HG02938 (cell line): ENCODE results near the gene CGGBP1.
"Not testable (repeated sequence)": the region's sequence is repeated elsewhere in the genome, so short reads cannot be mapped to it uniquely, and the experiment has no call there.

ENCODE experiments used
- ATAC-seq: cut with Tn5 transposase; IDR thresholded peaks from one replicate; pipeline ENCODE4 v1.9.1; 2021; ENCODE audit warnings: mild to moderate bottlenecking, moderate library complexity; ENCODE audit not compliant: unreplicated experiment

The CGGBP1 gene

DNA sequence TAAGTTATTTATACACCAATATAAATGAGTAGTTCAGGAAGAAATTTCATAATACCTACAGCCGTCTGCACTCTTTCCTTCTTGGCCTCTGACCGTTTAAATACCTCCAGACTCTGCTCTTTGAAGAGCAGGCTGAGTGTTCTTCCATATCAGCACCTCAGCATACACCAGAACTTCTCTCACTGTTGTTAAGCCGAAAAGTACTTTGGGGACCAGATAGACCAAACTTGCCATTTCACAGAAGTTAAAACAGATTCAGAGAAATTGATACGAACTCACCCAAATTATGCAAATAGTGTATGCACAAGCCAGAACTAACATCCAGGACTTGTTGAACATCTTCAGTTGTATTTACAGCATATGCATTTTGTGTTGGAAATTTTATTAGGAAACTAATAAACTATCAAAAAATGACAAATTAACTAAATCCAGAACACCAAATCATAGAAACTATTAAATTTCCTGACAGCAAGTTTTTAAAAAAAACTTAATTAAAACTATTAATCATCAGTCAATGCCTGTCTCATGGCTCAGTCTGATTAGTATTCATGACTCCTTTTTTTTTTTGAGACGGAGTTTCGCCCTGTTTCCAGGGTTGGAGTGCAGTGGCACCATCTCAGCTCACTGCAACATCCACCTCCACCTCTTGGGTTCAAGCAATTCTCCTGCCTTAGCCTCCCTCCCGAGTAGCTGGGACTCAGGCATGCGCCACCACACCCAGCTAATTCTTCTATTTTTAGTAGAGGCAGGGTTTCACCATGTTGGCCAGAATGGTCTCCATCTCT, 24.1 kb downstream of the CGGBP1 start:
- ATAC-seq = no peak

GRCh38 chr3:88033808-88034207, 25.0 kb downstream of the CGGBP1 start:
- ATAC-seq = no peak

DNA sequence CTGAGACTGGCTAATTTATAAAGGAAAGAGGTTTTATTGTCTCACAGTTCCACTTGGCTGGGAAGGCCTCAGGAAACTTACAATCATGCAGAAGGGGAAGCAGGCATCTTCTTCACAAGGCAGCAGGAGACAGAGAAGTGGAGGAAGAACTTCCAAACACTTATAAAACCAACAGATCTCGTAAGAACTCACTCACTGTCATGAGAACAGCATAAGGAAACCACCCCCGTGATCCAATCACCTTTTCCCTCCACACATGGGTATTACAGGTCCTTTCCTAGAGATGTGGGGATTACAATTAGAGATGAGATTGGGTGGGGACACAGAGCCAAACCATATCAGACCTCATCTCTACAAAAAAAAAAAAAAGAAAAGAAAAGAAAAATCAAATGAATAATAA, 25.7 kb downstream of the CGGBP1 start:
- no peak for ATAC-seq

- ATAC-seq = peak; percentile 4
These were observed 26.6 kb downstream of the CGGBP1 start for GRCh38 chr3:88032245-88032644.

DNA sequence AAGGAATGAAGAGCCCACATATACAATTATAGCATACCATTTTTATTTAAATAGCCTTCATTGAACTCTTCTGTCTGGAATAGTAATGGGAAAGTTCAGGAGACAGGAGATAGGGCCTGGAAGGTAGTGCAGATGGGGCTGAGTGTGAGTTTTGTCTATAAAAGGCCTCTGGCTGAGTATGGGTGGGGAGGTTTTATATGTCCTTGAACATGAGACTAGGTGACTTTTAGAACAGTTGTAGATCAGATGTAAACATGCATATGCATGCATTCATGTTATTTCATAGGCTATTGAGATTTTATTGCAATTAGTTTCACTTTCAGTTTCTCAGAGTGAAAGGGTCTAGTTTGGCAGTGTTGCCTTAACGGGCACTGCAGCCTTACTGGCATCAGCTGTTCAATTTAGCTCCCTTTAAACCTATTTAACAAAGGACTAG, 27.1 kb downstream of the CGGBP1 start:
- peak; percentile 86 for ATAC-seq

DNA sequence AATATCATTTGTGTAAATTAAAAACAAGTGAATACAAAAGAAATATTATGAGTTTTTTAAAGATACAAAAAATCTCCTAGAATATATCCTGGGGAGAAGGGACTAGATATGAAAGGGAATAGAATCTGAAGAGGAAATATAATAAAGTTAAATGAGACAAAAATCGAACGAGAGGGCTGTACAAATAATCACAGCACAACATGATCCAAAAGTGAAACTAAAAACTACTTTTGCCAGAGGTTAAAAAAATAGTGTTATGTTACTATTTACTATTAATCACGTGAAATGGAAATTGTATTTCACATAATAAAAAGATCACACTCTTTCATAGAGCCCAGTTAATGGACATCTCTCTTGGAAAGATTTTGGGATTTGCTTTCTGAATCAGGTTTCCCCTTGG, 28.6 kb downstream of the CGGBP1 start:
- no peak for ATAC-seq

DNA sequence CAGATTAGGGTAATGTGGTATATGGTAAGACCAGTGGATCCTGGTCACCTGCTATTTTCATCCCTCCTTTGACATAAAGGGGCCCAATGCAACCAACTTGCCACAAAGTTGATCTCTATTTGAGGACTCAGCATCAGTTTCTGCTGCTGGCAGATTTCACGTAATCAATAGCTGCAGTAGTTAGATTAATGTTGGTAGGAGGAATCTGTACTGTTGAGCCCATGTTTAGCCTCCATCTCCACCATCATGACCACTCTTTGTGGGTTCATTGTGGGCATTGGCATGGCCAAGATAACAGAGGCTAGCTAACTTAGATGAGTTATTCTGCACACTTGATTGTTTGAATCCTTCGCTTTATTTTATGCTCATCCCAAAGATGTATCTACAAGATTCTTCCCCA, 29.9 kb downstream of the CGGBP1 start:
- ATAC-seq = no peak

GRCh38 chr3:88025001-88025552, 33.7 kb downstream of the CGGBP1 start:
- ATAC-seq = no peak

GRCh38 chr3:88019024-88019423, 39.8 kb downstream of the CGGBP1 start:
- ATAC-seq = peak; percentile 98

DNA sequence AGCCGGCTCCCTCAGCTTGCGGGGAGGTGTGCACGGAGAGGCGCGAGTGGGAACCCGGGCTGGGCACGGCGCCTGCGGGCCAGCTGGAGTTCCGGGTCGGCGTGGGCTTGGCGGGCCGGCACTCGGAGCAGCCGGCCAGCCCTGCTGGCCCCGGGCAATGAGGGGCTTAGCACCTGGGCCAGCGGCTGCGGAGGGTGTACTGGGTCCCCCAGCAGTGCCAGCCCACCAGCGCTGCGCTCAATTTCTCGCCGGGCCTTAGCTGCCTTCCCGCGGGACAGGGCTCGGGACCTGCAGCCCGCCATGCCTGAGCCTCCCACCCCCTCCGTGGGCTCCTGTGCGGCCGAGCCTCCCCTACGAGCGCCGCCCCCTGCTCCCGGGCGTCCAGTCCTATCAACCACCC, 43.1 kb downstream of the CGGBP1 start:
- ATAC-seq = not testable (repeated sequence)

- ATAC-seq = no peak
These were observed 45.2 kb downstream of the CGGBP1 start for GRCh38 chr3:88013592-88013991.

- ATAC-seq = no peak
These were observed 48.0 kb downstream of the CGGBP1 start for GRCh38 chr3:88010810-88011209.

DNA sequence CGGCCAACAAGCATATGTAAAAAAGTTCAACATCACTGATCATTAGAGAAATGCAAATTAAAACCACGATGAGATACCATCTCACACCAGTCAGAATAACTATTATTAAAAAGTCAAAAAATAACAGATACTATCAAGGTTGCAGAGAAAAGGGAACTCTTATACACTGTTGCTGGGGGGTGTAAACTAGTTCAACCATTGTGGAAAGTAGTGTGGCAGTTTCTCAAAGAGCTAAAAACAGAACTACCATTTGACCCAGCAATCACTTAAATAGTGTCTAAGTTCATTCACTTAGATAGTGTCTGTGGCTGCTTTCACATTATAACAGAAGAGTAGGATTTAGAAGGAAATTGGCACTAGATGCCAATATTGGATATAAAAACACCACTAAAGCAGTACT, 49.7 kb downstream of the CGGBP1 start:
- peak; percentile 53 for ATAC-seq

DNA sequence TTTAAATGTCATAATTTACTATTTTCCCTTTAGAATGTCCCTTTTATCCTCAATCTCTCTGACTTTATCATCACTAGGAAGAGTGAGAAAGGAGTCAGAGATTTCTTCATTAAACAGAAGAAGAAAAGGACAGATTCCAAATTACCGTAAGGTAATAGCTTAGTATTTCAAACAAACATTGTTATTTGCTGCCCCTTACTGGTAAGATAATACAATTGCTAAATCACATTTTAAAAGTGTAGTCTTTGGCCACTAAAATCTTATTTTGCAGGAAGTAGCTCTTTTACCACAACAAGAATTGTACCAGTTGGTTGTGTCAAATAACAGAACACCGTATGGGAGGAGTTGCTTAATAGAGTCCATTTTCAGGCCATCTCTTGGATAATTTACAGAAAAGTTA, 53.7 kb downstream of the CGGBP1 start:
- no peak for ATAC-seq

DNA sequence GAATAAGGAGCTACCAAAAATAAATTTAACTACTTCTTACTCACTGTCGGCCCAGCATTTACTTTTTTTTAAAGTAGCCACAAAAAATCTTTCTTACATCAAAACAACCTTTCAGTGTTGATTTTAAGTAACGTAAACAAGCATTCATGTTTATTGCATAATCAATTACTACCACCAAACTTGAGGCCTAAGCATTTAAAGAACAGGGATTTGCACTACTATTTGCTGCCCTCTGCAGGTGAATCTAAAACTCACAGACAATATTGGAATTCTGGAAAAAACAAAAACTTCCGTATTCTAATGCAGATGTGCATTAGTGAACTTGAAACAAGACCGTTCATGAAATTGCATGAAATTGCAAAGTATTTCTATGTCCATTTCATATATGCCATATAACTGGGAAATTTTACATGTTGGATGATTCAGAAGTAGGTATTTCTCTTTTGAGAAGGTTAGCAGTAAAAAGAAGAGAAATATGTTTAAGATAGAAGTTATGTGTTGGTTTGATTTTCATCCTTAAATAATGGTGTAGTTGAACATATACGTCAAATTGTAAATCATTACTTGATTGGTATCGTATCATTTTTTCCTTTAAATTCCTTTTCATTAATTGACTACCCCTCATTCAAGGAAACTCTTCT, 55.6 kb downstream of the CGGBP1 start:
- ATAC-seq = no peak

DNA sequence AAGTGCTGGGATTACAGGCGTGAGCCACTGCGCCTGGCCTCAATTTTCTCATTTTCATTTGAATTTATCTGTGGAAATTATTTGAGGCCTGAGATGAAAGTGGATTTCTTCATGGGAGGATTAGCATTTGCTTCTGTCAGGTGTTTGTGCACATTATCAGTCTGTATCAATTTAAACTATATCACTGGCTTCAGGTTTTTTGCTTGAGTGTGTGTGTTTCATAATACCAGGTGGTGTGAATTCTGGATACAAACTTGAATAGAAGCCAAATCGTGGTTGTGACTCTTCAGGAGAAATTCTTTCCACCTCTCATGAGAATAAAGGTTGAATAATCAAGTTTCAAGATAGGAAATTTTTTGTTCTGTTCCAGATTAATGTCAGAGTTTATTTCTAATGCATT, 56.4 kb downstream of the CGGBP1 start:
- ATAC-seq = no peak
